Measurements from ENCODE around the gene CSGALNACT2. TPM values are rescaled to one million over a fixed set of nuclear protein-coding genes. Genes with fewer than 3 reads are reported as not detected.

CSGALNACT2 gene
- total RNA-seq, 1 donor = 17.3 TPM

GRCh38 chr10:43195557-43195956, 57.3 kb downstream of the CSGALNACT2 start:
- H3K4me3 ChIP-seq (ENCODE audit: low read depth, low read length) = no peak overlapping the region
- no peak for DNase-seq (ENCODE audit: low read depth)
- TF ChIP-seq CTCF (IDR thresholded peaks at IDR 0.05; ENCODE audit: insufficient read depth, low read depth, low read length) = no peak

- no peak for TF ChIP-seq CTCF (IDR thresholded peaks at IDR 0.05; ENCODE audit: insufficient read depth, low read depth, low read length)
- DNase-seq (ENCODE audit: low read depth) = no peak
- no peak overlapping the region for H3K4me3 ChIP-seq (ENCODE audit: low read depth, low read length)
Measured at GRCh38 chr10:43196131-43196980, 58.1 kb downstream of the CSGALNACT2 start.

- H3K4me3 ChIP-seq (ENCODE audit: low read depth, low read length) = no peak overlapping the region
- DNase-seq (ENCODE audit: low read depth) = no peak
- no peak for TF ChIP-seq CTCF (IDR thresholded peaks at IDR 0.05; ENCODE audit: insufficient read depth, low read depth, low read length)
Measured at GRCh38 chr10:43196981-43197833, 59.0 kb downstream of the CSGALNACT2 start.

GRCh38 chr10:43197834-43198681, 59.8 kb downstream of the CSGALNACT2 start:
- peak; percentile 26 for DNase-seq (ENCODE audit: low read depth)
- H3K4me3 ChIP-seq (ENCODE audit: low read depth, low read length) = no peak overlapping the region
- peak; percentile 58 for TF ChIP-seq CTCF (IDR thresholded peaks at IDR 0.05; ENCODE audit: insufficient read depth, low read depth, low read length)

- TF ChIP-seq CTCF (IDR thresholded peaks at IDR 0.05; ENCODE audit: insufficient read depth, low read depth, low read length) = no peak
- no peak overlapping the region for H3K4me3 ChIP-seq (ENCODE audit: low read depth, low read length)
- DNase-seq (ENCODE audit: low read depth) = no peak
Measured at GRCh38 chr10:43198682-43199005, 60.4 kb downstream of the CSGALNACT2 start.

GRCh38 chr10:43199088-43199683, 60.9 kb downstream of the CSGALNACT2 start:
- H3K4me3 ChIP-seq (ENCODE audit: low read depth, low read length) = no peak overlapping the region
- DNase-seq (ENCODE audit: low read depth) = no peak
- TF ChIP-seq CTCF (IDR thresholded peaks at IDR 0.05; ENCODE audit: insufficient read depth, low read depth, low read length) = no peak

Measured in fibroblast of villous mesenchyme (primary cell).